ENCODE data around the gene ME1.

GRCh38 chr6:83462524-83462923 is 31.7 kb upstream of the ME1 start:
- no peak for TF ChIP-seq CTCF (conservative IDR thresholded peaks at IDR 0.05 in 1 of 2, IDR thresholded peaks at IDR 0.05 in 1 of 2; ENCODE audit: extremely low read depth in 1 of 2, insufficient read depth in 1 of 2, low read depth in 1 of 2, low read length in 2 of 2)
- TF ChIP-seq EZH2 (IDR thresholded peaks at IDR 0.05; ENCODE audit: borderline replicate concordance, low read length), result no peak

All from mammary epithelial cell (primary cell).